ENCODE data around the gene SMAD7. TPM values are rescaled to one million over a fixed set of nuclear protein-coding genes. Genes with fewer than 3 reads are reported as not detected.

Gene SMAD7
- total RNA-seq, 2 donors from 2014 or later: 14.9 to 21.7 TPM

DNA sequence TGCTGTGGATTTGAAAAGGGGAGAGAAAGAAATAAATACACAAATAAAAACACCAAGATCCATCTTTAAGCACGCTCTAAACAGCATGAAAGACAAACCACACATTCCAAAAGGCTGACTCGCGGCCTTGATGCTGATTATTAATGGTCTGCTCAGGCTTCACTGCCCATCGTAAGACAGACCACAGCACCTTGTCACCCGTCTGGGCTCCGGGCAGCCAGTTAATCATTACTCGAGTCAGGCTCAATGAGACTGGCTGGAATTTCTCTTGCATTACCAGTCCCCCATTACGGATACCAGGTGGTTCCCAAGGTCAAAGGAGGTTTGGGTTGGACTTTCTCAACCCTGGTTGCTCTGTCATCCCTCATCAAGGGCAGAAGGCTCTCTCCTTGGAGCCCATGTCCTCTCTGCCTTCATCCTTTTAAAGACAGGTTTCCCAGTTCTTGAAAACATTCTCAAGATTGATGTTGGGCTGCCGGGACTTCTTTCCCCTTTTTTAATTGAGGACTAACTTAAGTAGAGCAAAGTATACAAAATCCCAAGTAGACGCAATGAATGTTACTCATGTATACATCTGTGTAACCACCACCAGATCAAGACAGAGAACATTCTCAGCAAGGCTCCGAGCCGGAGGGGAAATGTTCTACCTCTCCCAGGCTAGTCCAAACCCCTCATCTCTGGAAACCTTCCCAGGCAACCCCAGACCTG lies 8.1 kb downstream of the SMAD7 start:
- no peak for ATAC-seq (replicated peaks in 1 of 2)
- H3K36me3 Mint-ChIP-seq (ENCODE audit: insufficient read depth in 2 of 2): peaks cover 7 to 18% of the 10 kb centered on the region in 2 donors
- peaks cover 99% of the 10 kb centered on the region for H3K4me1 Mint-ChIP-seq (ENCODE audit: low read depth)
- no peak overlapping the region for H3K4me3 Mint-ChIP-seq
- DNase-seq: no peak
- no peaks in the 10 kb centered on the region for H3K9me3 Mint-ChIP-seq
- peaks cover 6% of the 10 kb centered on the region for H3K27me3 Mint-ChIP-seq (ENCODE audit: low read depth)
- no peak overlapping the region for H3K27ac Mint-ChIP-seq

DNA sequence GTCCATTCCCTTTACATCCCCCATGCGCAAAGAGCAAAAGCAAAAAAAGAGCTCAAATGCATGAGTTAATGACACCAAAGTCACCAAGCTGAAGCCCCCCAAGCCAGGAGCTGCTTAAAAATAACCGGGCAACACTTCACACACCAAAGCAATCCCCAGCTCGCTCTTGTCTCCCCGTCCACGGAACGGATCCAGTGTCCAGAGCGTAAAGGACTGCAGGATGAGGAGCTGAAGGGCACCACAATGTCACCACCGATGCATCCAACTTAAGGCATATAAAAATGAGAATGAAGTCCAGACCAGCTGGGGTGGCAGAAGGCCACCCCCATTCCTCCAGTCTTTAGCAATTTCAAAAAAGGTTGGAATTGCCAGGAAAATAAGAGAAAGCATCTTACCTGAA lies 8.7 kb downstream of the SMAD7 start:
- DNase-seq: no peak
- Mint-ChIP-seq H3K36me3 (ENCODE audit: insufficient read depth in 2 of 2) (peaks cover 7 to 13% of the 10 kb centered on the region in 2 donors), H3K27ac (no peak overlapping the region), H3K27me3 (ENCODE audit: low read depth) (no peaks in the 10 kb centered on the region), H3K9me3 (no peaks in the 10 kb centered on the region), H3K4me3 (peak overlapping the region; percentile 76 to 92), H3K4me1 (ENCODE audit: low read depth) (peaks cover 98% of the 10 kb centered on the region)
- no peak for ATAC-seq (replicated peaks in 1 of 2)

DNA sequence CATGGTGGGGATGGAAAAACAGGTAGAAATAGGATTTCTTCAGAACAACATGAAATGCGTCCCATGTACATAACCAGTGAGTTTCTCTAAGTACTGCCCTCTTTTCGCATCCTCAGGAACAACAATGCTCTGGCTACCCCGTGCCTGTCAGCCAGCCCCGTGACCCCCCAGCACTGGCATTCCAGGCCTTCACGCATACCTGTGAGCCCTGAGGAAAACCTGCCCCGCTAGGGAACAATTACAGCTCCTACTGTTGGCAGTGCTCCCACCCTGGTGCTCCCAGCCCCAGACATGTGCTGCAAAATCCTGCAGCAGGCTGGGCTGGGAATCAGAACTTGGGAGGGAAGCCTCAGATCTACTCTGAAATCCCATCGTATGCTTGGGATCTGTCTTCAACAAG lies 9.1 kb downstream of the SMAD7 start:
- ATAC-seq (replicated peaks in 1 of 2) (no peak), DNase-seq (no peak)
- H3K27ac Mint-ChIP-seq: peak overlapping the region; percentile 33
- no peaks in the 10 kb centered on the region for H3K9me3 Mint-ChIP-seq
- no peaks in the 10 kb centered on the region for H3K27me3 Mint-ChIP-seq (ENCODE audit: low read depth)
- H3K36me3 Mint-ChIP-seq (ENCODE audit: insufficient read depth in 2 of 2): peaks cover 7 to 11% of the 10 kb centered on the region in 2 donors
- peak overlapping the region; percentile 76 to 92 for H3K4me3 Mint-ChIP-seq
- peaks cover 94% of the 10 kb centered on the region for H3K4me1 Mint-ChIP-seq (ENCODE audit: low read depth)

DNA sequence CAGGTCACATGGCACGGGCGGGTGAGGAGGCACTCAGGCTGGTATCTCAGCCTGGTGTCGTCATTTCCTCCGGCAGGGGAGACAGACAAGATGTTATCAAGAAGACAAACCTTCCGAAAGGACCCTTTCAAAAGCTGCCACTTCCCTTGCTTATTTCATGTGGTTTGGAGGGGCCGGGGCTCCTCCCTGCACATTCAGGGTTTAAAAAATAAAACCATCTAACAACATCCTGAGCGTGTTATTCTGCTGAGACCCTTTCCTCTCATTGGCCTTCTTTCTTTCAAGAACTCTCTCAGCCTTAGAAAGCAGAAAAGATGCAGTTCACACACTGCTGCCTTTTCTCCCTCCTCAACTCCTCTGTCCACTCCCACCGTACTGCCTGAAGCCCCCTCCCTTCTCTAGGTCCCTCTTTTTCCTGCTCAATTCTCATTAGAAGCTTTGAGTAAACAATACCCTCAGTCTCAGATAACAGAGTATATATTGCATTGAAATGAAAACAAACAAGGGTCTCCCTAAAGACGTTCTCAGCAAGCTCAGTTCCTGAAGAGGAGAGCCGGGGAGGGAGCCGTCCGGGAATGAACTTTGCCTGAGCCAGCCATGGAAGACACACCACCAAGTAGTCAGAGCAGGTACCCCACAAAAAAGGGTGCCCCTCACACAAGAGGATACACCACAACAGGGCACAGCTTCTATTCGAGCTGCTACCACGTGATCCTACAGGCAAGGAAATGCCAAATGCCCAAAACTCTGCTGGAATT lies 9.7 kb downstream of the SMAD7 start:
- Mint-ChIP-seq H3K9me3 (no peaks in the 10 kb centered on the region), H3K36me3 (ENCODE audit: insufficient read depth in 2 of 2) (peaks cover 7 to 9% of the 10 kb centered on the region in 2 donors), H3K4me3 (peak overlapping the region; percentile 76 to 92), H3K27ac (peak overlapping the region; percentile 92), H3K4me1 (ENCODE audit: low read depth) (peaks cover 92% of the 10 kb centered on the region), H3K27me3 (ENCODE audit: low read depth) (no peaks in the 10 kb centered on the region)
- peak; percentile 87 to 91 for ATAC-seq (replicated peaks in 1 of 2)
- peak; percentile 69 to 76 for DNase-seq

DNA sequence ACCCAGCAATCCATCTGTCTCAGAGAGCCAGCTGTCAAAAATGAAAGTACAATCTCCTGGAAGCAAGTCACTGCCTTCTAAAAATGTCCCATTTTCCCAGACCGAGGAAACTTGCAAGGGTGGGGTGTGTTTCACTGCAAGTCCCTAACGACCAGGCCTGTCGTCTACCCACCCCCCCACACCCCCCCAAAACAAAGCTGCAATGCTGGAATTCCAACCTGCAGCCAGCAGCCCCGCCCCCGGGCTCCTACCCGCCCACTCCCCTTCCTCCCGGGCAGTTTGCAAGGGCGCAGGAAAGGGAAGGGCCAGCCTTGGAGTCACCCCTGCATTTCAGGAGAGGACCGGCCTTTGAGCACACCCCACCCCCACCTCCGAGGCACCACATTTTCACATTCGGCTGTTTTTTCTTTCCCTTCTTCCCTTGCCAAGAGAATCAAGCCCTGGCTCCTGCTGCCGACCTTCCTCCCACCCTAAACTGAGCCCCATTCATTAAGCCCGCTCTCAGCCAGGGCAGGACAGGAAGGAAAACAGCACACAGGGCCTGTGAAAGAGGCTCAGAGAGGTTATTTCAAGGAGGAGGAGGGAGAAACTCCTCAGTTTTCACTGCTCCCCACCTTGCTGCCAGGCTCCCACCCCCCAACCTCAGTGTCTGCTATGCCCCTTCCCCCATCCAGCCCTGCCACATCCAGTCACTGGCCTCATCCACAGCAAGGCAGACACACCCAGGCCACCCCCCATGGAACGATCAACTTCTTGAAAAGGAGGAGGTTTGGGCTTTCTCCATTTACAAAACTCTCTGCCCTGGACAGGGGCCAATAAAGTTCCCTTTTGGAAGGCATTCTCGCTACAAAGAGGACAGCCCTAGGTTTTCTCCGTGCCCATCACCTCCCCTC lies 11.3 kb downstream of the SMAD7 start:
- H3K4me3 Mint-ChIP-seq: peak overlapping the region; percentile 76 to 92
- no peaks in the 10 kb centered on the region for H3K27me3 Mint-ChIP-seq (ENCODE audit: low read depth)
- ATAC-seq (replicated peaks in 1 of 2) (no peak), DNase-seq (no peak)
- no peaks in the 10 kb centered on the region for H3K9me3 Mint-ChIP-seq
- peaks cover 7 to 13% of the 10 kb centered on the region in 2 donors for H3K36me3 Mint-ChIP-seq (ENCODE audit: insufficient read depth in 2 of 2)
- no peak overlapping the region for H3K27ac Mint-ChIP-seq
- H3K4me1 Mint-ChIP-seq (ENCODE audit: low read depth): peaks cover 90% of the 10 kb centered on the region

DNA sequence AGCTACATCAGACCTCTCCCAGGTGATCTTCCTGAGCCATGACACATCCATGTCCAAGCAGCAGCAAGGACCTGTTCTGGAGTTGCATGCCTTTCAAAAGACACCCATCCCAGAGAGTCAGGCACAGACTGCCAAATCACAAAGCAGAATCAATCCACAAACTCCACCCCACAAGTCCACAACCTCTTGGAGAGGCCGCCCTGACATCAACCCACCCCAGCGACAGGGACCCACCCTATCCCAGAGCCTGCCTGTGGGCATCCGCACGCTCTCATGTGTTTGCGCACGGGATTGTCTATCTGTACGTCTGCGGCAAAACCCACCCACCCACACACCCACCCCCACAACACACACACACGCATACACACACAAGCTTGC lies 11.9 kb downstream of the SMAD7 start:
- H3K4me3 Mint-ChIP-seq: no peak overlapping the region
- peaks cover 7 to 13% of the 10 kb centered on the region in 2 donors for H3K36me3 Mint-ChIP-seq (ENCODE audit: insufficient read depth in 2 of 2)
- no peaks in the 10 kb centered on the region for H3K9me3 Mint-ChIP-seq
- no peak overlapping the region for H3K27ac Mint-ChIP-seq
- H3K4me1 Mint-ChIP-seq (ENCODE audit: low read depth): peaks cover 90% of the 10 kb centered on the region
- ATAC-seq (replicated peaks in 1 of 2) (no peak), DNase-seq (no peak)
- no peaks in the 10 kb centered on the region for H3K27me3 Mint-ChIP-seq (ENCODE audit: low read depth)

DNA sequence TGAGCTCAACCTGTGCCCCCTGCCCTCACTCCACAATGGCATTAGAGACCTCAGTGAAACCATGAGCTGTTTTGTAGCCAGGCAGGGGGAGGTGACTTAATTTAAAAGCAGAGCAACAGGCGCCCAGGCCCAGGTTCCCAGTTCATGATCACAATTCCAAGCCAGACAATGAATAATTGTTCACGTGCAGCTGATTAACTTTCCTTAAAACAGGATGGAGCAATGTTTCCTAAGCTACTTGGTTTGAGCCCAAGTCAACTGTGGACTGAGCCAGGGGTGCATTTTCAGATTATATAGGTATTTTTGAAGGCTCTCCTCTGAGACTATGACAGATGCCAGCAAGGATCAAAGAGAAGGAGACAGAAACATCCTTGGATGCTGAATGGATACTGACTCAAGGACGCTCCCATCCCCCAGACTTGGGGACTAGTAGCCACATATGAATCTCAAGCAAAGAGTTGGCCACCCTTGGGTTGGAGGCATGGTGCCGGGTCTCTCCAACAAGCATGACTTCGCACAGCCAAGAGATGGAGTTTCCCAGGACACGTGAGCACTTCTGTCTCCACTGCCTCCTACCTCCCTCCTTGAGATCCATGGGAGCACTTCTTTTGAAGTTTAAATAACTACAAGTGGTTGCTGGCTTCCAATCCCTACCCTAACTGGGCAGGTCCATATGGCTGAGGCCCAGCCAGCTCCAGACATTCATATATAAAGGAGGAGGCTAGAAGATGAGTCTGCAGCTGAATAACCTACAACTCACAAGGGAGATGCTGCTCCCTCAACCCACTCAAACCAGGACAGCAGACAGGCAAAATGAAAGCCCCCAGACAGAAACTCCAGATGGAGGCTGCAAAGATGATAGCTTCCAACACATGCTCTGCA lies 12.7 kb downstream of the SMAD7 start:
- Mint-ChIP-seq H3K4me3 (no peak overlapping the region), H3K27me3 (ENCODE audit: low read depth) (no peaks in the 10 kb centered on the region), H3K4me1 (ENCODE audit: low read depth) (peaks cover 90% of the 10 kb centered on the region), H3K9me3 (no peaks in the 10 kb centered on the region), H3K27ac (no peak overlapping the region), H3K36me3 (ENCODE audit: insufficient read depth in 2 of 2) (peaks cover 7 to 12% of the 10 kb centered on the region in 2 donors)
- DNase-seq (no peak), ATAC-seq (replicated peaks in 1 of 2) (no peak)

DNA sequence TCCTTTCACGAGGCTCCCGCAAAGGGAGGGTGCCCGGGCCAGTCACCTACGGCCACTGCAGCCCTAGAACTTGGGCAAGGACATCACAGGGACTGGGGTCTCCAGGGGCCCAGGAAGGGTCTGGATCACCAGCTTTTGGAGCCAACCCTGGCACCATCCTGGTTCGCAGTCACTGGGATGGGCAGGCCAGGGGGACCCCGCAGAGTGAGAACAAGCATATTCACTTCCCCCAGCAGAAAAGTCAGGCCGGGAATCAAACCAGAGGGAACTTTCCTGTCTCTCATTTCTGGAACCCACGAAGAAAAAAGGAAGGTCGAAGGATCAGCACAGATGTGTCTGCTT lies 15.4 kb downstream of the SMAD7 start:
- DNase-seq (no peak), ATAC-seq (replicated peaks in 1 of 2) (no peak)
- no peaks in the 10 kb centered on the region for H3K27me3 Mint-ChIP-seq (ENCODE audit: low read depth)
- peak overlapping the region; percentile 96 for H3K27ac Mint-ChIP-seq
- H3K4me3 Mint-ChIP-seq: peak overlapping the region in 1 of 2 donors; percentile 89
- H3K9me3 Mint-ChIP-seq: no peaks in the 10 kb centered on the region
- H3K36me3 Mint-ChIP-seq (ENCODE audit: insufficient read depth in 2 of 2): peaks cover 3 to 6% of the 10 kb centered on the region in 2 donors
- peaks cover 91% of the 10 kb centered on the region for H3K4me1 Mint-ChIP-seq (ENCODE audit: low read depth)

DNA sequence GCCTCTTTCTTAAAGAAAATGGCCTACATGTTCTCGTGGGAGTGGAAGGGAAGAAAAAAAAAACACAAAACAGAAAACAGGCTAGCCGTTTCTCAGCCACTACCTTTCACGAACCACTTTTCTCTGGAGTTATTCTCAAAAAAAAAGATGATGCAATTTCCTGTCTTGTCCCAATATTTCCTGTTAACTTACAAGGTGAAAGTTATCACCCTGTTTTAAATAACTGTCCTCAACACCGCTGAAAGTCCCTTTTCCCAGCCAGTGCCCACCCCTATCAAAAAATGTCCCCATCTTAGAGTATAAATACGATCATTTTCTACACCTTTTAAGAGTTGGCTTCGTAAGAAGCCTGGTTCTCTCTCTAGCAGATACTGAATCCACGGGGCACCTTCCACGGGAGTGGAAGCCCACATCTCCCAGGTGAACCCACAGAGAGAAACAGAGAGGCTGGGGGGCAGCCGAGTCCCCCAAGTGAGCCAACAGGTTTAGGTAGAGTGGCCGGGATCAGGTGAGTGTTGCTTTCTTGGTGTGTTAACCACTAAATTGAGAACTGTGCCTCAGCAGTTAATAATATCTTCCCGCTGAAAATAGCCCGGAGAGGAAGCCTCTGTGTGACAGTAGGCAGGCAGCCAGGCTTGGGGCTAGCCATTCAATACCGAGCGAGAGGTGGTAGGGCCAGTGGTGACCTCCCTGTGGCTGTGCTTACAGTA lies 15.9 kb downstream of the SMAD7 start:
- no peaks in the 10 kb centered on the region for H3K27me3 Mint-ChIP-seq (ENCODE audit: low read depth)
- peaks cover under 1 to 6% of the 10 kb centered on the region in 2 donors for H3K36me3 Mint-ChIP-seq (ENCODE audit: insufficient read depth in 2 of 2)
- DNase-seq (no peak), ATAC-seq (replicated peaks in 1 of 2) (no peak)
- H3K4me3 Mint-ChIP-seq: peak overlapping the region; percentile 70 to 89
- no peaks in the 10 kb centered on the region for H3K9me3 Mint-ChIP-seq
- peak overlapping the region; percentile 96 for H3K27ac Mint-ChIP-seq
- peaks cover 91% of the 10 kb centered on the region for H3K4me1 Mint-ChIP-seq (ENCODE audit: low read depth)

DNA sequence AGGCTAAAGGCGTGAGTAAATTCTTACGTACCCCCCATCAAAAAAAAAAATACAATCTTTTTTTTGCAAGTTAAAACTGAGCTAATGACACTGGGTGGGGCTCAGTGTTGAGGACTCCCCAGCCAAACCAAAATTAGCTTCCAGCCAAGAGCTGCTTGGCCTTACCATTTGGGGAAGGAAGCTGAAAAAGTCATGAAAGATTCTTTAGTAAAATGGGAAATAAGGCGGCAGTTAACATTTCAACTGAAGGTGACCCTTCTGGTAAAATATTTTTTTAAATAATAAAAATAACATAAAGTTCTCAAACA lies 16.4 kb downstream of the SMAD7 start:
- Mint-ChIP-seq H3K36me3 (ENCODE audit: insufficient read depth in 2 of 2) (peaks cover 0 to 6% of the 10 kb centered on the region in 2 donors), H3K27ac (peak overlapping the region; percentile 90), H3K4me1 (ENCODE audit: low read depth) (peaks cover 91% of the 10 kb centered on the region), H3K27me3 (ENCODE audit: low read depth) (no peaks in the 10 kb centered on the region), H3K4me3 (peak overlapping the region; percentile 89 to 90), H3K9me3 (no peaks in the 10 kb centered on the region)
- DNase-seq: no peak
- no peak for ATAC-seq (replicated peaks in 1 of 2)

DNA sequence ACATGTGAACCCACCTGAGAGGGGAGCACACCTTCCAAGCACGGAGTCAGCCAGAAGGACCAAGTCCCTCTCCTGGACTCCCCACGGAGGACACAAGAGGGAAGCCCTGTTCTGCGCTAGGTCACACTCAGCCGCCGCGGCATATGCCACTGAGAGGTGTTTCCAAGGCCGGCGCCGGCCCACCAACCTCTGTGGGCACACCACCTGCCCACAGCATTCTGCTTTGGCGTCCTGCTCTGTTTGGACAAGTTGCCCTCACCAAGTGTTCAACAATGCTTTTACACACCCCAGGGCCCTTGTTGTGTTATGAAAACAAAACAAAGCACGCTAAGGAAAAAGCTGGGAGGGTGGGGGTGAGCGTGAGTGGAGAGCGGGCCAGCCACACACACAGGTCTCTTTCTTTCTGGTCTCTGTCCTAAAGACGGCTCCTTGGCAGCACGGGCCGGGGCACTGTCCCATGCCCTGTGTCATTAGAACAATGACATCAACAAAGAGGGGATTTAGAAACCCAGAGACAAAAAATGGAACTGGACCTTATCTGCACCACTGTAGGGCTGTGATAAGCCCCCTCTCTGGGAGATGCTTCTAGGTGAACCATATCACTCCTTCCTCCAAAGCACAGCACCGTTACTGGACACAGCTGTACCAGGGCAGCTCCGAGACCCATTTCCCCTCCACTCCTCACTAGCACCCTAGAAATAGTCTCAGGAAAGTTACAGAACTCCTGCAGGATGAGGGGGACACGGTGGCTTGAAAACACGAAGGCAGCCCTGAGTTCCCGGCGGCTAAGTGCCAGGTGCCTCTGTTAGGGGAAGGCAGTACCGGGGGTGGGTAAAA lies 17.0 kb downstream of the SMAD7 start:
- Mint-ChIP-seq H3K4me1 (ENCODE audit: low read depth) (peaks cover 91% of the 10 kb centered on the region), H3K9me3 (no peaks in the 10 kb centered on the region), H3K4me3 (peak overlapping the region; percentile 89 to 90), H3K27me3 (ENCODE audit: low read depth) (no peaks in the 10 kb centered on the region), H3K36me3 (ENCODE audit: insufficient read depth in 2 of 2) (peaks cover 0 to 6% of the 10 kb centered on the region in 2 donors), H3K27ac (peak overlapping the region; percentile 93)
- DNase-seq (no peak), ATAC-seq (replicated peaks in 1 of 2) (no peak)
